Stromal cell of bone marrow (primary cell): Measurements from ENCODE around the gene GID8.
A peak's percentile ranks its signal among the peaks of the same experiment; 100 is the strongest.
"Not testable (repeated sequence)": the region's sequence is repeated elsewhere in the genome, so short reads cannot be mapped to it uniquely, and the experiment has no call there.

Experiments
- DNase-seq: peaks from one replicate; pipeline ENCODE4 v3.0.0-alpha.2; 2012; ENCODE audit warnings: low read depth

GID8 gene

GRCh38 chr20:62922451-62922921 lies 15.5 kb upstream of the GID8 start:
- DNase-seq, result no peak

GRCh38 chr20:62923059-62923668 lies 14.8 kb upstream of the GID8 start:
- DNase-seq, result not testable (repeated sequence)

GRCh38 chr20:62923669-62924441 lies 14.1 kb upstream of the GID8 start:
- no peak for DNase-seq

- no peak for DNase-seq
Observed at GRCh38 chr20:62924442-62925075, 13.4 kb upstream of the GID8 start.

- no peak for DNase-seq
Observed at GRCh38 chr20:62925076-62925419, 12.9 kb upstream of the GID8 start.

GRCh38 chr20:62925420-62926228 lies 12.3 kb upstream of the GID8 start:
- no peak for DNase-seq

- peak; percentile 59 for DNase-seq
Observed at GRCh38 chr20:62926229-62927127, 11.5 kb upstream of the GID8 start, which contains the start of gene DIDO1. DIDO1 (minus strand) TSS chr20:62926505.

- DNase-seq, result no peak
Observed at GRCh38 chr20:62927128-62927705, 10.7 kb upstream of the GID8 start.

- DNase-seq, result no peak
Observed at GRCh38 chr20:62928246-62928939, 9.6 kb upstream of the GID8 start.

GRCh38 chr20:62929051-62929538 lies 8.9 kb upstream of the GID8 start:
- DNase-seq, result no peak

- DNase-seq, result no peak
Observed at GRCh38 chr20:62931464-62931863, 6.5 kb upstream of the GID8 start.

GRCh38 chr20:62933966-62934365 lies 4.0 kb upstream of the GID8 start:
- DNase-seq, result no peak

- DNase-seq, result no peak
Observed at GRCh38 chr20:62935204-62935967, 2.6 kb upstream of the GID8 start.

- DNase-seq, result no peak
Observed at GRCh38 chr20:62935968-62936585, 1.9 kb upstream of the GID8 start.

GRCh38 chr20:62937268-62938104 lies 461 bp upstream of the GID8 start:
- peak; percentile 88 for DNase-seq

GRCh38 chr20:62940875-62941274 lies 2.9 kb downstream of the GID8 start:
- no peak for DNase-seq

- DNase-seq, result no peak
Observed at GRCh38 chr20:62941792-62942191, 3.8 kb downstream of the GID8 start.

- no peak for DNase-seq
Observed at GRCh38 chr20:62942456-62942855, 4.5 kb downstream of the GID8 start.
